ENCODE results near the gene HES5. TPM values are rescaled to one million over a fixed set of nuclear protein-coding genes. Genes with fewer than 3 reads are reported as not detected.
A peak's percentile ranks its signal among the peaks of the same experiment; 100 is the strongest.

HES5 gene
- total and polyA plus RNA-seq, 8 donors: 0.07 to 0.25 (median 0.15) TPM; not detected in 4

DNA sequence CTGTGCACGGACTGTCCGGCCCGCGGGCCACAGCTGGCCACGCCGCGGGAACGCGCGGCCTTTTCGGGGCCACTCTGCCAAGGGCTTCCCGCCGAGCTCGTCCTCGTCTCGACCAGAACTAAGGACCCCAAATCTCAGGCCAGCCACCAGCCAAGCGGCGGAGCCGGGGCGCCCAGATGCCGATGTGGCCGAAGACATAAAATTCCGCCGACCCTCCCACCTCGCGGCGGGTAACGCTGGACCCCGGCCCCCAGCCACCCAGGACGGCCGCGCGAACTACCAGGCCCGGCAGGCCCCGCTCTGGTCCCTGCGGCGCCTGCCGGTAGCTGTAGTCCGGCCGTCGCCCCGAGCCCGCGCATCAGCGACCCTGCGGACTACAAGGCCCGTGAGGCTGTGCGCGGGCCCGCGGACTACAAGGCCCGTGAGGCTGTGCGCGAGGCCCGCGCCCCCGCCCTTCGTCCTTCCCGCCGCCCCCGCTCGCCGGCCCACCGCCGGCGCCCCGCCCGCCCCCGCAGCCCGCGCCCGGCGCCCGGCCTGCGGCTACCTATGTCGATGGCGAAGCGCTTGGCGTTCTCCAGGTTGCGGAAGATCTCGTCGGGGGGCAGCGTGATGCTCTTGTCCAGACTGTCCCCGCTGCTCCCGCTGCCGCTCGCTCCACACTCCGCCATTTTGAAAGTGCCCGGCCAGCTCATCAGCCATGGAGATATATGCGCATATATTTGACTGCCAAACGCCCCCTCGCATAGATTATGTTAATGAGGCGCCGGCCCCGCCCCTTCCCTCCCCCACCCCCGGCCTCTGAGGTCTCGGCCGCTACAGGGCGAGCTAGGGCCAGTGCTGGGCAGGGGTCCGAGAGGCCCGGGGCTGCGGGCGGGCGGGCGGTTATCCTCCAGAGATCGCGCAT lies 3.9 kb downstream of the HES5 start, which contains the start of gene PANK4:
Gene PANK4 (minus strand): TSS at position 677 of the 904 bp plus-strand sequence. CDS start 9 bp downstream, at position 668.
- FAIRE-seq (no peak), ATAC-seq (peak; percentile 93 to 96 (median 94)), DNase-seq (peak; percentile 89 to 97 (median 94))
- Histone ChIP-seq H3K36me3 (peaks cover 0 to 4% (median 3%) of the 10 kb centered on the region in 3 donors), H3K27me3 (peaks cover 0 to 3% (median 0%) of the 10 kb centered on the region in 4 donors), H3K4me1 (peaks cover 12 to 38% (median 23%) of the 10 kb centered on the region in 3 donors), H3K4me3 (peak within 1 kb of the TSS; percentile 71 to 95 (median 88)), H3K9me3 (no peaks in the 10 kb centered on the region), H3K27ac (peak within 1 kb of the TSS in 1 of 4 donors; percentile 63)
- TF ChIP-seq CTCF (IDR thresholded peaks at IDR 0.05): no peak
- WGBS, 2 donors: 1% methylated on average over 86 to 107 of the region's 107 CpGs
- intact Hi-C loops (cut with DNase I): no loop called here

DNA sequence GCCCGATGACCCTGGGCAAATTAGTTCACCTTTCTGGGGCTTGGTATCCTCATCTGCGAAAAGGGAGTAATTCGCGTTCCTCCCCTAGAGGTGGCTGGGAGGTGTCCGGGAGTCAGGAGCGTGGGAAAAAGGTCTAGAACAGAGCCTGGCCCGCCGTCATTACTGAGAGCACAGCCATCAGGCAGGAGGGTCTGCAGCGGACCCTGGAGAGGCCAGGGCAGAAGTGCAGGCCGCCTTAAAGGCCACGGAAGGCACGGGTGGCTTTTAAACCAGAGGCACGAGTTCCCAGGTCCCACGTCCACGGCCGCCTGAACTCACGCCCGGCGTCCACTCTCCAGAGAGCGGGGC lies 4.5 kb downstream of the HES5 start:
- FAIRE-seq (no peak), DNase-seq (no peak), ATAC-seq (peak in 1 of 4 donors; percentile 0)
- Histone ChIP-seq H3K27me3 (peaks cover 0 to 3% (median 0%) of the 10 kb centered on the region in 4 donors), H3K9me3 (no peaks in the 10 kb centered on the region), H3K4me3 (peak overlapping the region; percentile 71 to 95 (median 88)), H3K27ac (peak overlapping the region in 1 of 4 donors; percentile 36), H3K4me1 (peaks cover 7 to 31% (median 18%) of the 10 kb centered on the region in 3 donors), H3K36me3 (peaks cover 0 to 10% (median 9%) of the 10 kb centered on the region in 3 donors)
- WGBS, 2 donors: 1% methylated on average over 20 of the region's 20 CpGs
- no peak for TF ChIP-seq CTCF (IDR thresholded peaks at IDR 0.05)
- intact Hi-C loops (cut with DNase I): no loop called here

DNA sequence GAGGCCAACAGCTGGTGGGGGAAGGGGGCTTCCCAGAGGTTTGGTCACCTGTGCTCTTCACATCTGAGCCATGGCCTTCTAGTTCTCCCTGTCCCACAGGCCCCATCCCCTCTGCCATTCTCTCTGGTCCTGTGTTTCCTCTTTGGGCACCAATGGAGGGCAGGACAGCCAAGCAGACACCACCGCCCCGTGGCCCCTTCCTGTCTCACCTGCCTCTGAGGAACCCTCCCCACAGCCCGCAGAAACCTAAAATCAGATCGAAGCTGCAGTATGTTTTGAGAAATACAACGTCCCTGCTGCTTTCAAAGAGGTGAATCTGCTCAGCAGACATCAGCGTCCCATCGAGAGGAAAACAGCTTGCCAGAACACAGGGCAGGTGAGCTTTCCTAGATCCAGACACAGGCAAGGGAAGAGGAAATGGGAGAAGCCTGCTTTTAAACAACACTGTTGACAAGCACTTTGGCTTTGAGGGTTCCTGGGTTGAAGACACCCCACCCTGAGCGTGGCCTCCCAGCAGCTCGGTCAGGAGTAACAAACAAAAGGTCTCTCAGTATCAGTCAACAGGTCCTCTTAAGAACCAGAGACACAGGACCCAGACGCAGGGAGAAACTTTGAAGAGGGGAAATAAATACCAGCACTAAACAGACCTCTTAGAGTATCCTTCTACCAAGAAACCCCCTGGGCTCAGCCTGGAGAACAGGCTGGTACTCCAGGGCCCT lies 6.0 kb downstream of the HES5 start:
- H3K27me3 ChIP-seq: no peaks in the 10 kb centered on the region
- DNase-seq: no peak
- no peaks in the 10 kb centered on the region for H3K9me3 ChIP-seq
- WGBS, 2 donors: 69 to 75% methylated on average over 10 of the region's 10 CpGs
- intact Hi-C loops (cut with DNase I): no loop called here
- peaks cover 0 to 23% (median 8%) of the 10 kb centered on the region in 3 donors for H3K4me1 ChIP-seq
- FAIRE-seq: no peak
- TF ChIP-seq CTCF (IDR thresholded peaks at IDR 0.05): no peak
- no peak overlapping the region for H3K4me3 ChIP-seq
- no peak for ATAC-seq
- H3K27ac ChIP-seq: no peak overlapping the region
- peaks cover 0 to 24% (median 14%) of the 10 kb centered on the region in 3 donors for H3K36me3 ChIP-seq

DNA sequence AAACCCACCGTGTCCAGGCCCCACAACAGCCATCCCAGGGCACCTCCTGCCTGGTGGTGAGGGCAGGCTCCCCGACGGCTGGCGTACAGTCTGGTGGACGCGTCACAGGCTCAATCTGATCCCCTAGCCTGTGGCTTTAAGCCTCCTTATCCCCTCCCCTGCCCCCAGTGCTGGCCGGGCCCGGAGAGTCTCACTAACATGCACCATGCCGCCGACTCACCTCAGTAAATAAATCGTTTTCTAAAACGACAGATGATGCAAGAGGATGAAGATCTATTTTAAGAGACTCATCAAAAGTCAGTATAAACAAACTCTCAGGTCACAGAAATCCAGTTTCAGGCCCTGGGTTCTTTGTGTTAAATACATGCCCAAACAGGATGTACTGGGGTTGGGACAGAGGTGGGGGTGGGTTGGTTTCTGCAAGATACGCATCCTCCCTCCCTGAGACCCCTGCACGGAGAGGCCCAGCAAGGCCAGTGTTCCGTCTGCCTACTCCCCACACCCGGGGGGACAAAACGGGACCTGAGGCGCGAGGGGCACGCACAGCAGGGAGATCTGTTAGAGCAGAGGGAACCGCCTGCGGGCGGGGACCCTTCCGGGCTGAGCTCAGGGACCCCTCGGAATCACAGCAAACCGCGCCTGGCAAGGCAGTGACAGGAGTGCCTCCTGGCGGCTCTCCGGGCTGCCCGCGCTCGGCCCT lies 6.7 kb downstream of the HES5 start:
- no peak for TF ChIP-seq CTCF (IDR thresholded peaks at IDR 0.05)
- Histone ChIP-seq H3K36me3 (peaks cover 5 to 31% (median 21%) of the 10 kb centered on the region in 3 donors), H3K27ac (no peak overlapping the region), H3K4me1 (peaks cover 0 to 19% (median 8%) of the 10 kb centered on the region in 3 donors), H3K27me3 (no peaks in the 10 kb centered on the region), H3K4me3 (no peak overlapping the region), H3K9me3 (no peaks in the 10 kb centered on the region)
- FAIRE-seq: no peak
- ATAC-seq: no peak
- 73 to 75% methylated on average over 32 of the region's 32 CpGs for WGBS, 2 donors
- no peak for DNase-seq
- intact Hi-C loops (cut with DNase I): no loop called here
